Measurements from ENCODE around the gene SLC2A1.

- TF ChIP-seq CTCF (IDR thresholded peaks at IDR 0.05) = no peak
- no peak for TF ChIP-seq EP300 (IDR thresholded peaks at IDR 0.05)
These were observed 9.2 kb downstream of the SLC2A1 start for GRCh38 chr1:42949312-42950115.
